ENCODE results near the gene THNSL1.

- TF ChIP-seq PHF8 (conservative IDR thresholded peaks at IDR 0.05; ENCODE audit: low read depth, low read length) (no peak), CTCF (IDR thresholded peaks at IDR 0.05; ENCODE audit: control extremely low read depth in 1 of 3, insufficient read depth in 1 of 3, low read depth in 1 of 3, low read length in 3 of 3) (no peak), POLR2A (IDR thresholded peaks at IDR 0.05; ENCODE audit: control extremely low read depth in 1 of 2, low read depth in 2 of 2, low read length in 2 of 2) (no peak), YY1 (IDR thresholded peaks at IDR 0.05; ENCODE audit: low read depth, low read length) (no peak), POU5F1 (IDR thresholded peaks at IDR 0.05; ENCODE audit: low read depth, low read length) (no peak), POLR2AphosphoS5 (IDR thresholded peaks at IDR 0.05; ENCODE audit: low read depth, low read length) (no peak), HDAC2 (IDR thresholded peaks at IDR 0.05; ENCODE audit: borderline replicate concordance in 1 of 2, low read depth in 2 of 2, low read length in 2 of 2) (no peak), RBBP5 (IDR thresholded peaks at IDR 0.05; ENCODE audit: borderline replicate concordance, low read depth, low read length) (no peak), RFX5 (IDR thresholded peaks at IDR 0.05; ENCODE audit: borderline replicate concordance, low read depth, low read length) (no peak), SP1 (IDR thresholded peaks at IDR 0.05; ENCODE audit: low read depth, low read length) (no peak), EP300 (IDR thresholded peaks at IDR 0.05; ENCODE audit: borderline replicate concordance in 1 of 2, low read depth in 2 of 2, low read length in 2 of 2) (no peak)
- TF ChIP-seq, protein P1, sequence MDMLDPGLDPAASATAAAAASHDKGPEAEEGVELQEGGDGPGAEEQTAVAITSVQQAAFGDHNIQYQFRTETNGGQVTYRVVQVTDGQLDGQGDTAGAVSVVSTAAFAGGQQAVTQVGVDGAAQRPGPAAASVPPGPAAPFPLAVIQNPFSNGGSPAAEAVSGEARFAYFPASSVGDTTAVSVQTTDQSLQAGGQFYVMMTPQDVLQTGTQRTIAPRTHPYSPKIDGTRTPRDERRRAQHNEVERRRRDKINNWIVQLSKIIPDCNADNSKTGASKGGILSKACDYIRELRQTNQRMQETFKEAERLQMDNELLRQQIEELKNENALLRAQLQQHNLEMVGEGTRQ (IDR thresholded peaks at IDR 0.05; ENCODE audit: low read length), result no peak
Observed at GRCh38 chr10:25026463-25026862, 10.1 kb downstream of the THNSL1 start.
